ENCODE measurements around the gene HCFC1R1. TPM values are rescaled to one million over a fixed set of nuclear protein-coding genes. Genes with fewer than 3 reads are reported as not detected.

Gene HCFC1R1
- total RNA-seq, 1 donor from 2014 or later: 48.5 TPM

DNA sequence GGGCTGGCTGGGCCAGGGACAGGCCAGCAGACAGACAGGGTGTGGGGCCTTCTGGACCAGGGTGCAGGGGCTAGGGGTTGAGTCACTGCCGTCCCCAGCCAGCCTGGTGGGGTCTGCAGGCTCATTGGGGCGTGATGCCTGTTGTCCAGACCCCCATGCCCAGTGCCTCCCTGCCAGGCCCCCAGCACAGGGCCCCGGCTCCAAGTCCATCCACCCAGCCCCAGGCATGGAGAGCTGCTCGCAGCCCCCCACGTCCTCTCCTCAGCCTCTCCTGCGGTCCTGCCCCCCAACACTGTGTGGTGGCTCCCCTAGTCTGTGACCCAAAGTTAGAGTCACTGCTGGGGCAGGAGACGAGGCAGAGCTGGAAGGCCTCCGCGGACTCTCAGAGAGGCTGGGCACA is 36.5 kb downstream of the HCFC1R1 start:
- Histone ChIP-seq H3K27me3 (ENCODE audit: low read depth) (peaks cover 43% of the 10 kb centered on the region), H3K4me1 (peaks cover 34% of the 10 kb centered on the region), H3K27ac (replicated peaks) (no peak overlapping the region), H3K36me3 (no peaks in the 10 kb centered on the region), H3K4me3 (no peak overlapping the region), H3K9me3 (replicated peaks) (no peaks in the 10 kb centered on the region)
- TF ChIP-seq, protein P1, sequence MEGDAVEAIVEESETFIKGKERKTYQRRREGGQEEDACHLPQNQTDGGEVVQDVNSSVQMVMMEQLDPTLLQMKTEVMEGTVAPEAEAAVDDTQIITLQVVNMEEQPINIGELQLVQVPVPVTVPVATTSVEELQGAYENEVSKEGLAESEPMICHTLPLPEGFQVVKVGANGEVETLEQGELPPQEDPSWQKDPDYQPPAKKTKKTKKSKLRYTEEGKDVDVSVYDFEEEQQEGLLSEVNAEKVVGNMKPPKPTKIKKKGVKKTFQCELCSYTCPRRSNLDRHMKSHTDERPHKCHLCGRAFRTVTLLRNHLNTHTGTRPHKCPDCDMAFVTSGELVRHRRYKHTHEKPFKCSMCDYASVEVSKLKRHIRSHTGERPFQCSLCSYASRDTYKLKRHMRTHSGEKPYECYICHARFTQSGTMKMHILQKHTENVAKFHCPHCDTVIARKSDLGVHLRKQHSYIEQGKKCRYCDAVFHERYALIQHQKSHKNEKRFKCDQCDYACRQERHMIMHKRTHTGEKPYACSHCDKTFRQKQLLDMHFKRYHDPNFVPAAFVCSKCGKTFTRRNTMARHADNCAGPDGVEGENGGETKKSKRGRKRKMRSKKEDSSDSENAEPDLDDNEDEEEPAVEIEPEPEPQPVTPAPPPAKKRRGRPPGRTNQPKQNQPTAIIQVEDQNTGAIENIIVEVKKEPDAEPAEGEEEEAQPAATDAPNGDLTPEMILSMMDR (IDR thresholded peaks at IDR 0.05; ENCODE audit: borderline replicate concordance): no peak
- no peak for DNase-seq
- intact Hi-C loops (cut with micrococcal nuclease): no loop called here

DNA sequence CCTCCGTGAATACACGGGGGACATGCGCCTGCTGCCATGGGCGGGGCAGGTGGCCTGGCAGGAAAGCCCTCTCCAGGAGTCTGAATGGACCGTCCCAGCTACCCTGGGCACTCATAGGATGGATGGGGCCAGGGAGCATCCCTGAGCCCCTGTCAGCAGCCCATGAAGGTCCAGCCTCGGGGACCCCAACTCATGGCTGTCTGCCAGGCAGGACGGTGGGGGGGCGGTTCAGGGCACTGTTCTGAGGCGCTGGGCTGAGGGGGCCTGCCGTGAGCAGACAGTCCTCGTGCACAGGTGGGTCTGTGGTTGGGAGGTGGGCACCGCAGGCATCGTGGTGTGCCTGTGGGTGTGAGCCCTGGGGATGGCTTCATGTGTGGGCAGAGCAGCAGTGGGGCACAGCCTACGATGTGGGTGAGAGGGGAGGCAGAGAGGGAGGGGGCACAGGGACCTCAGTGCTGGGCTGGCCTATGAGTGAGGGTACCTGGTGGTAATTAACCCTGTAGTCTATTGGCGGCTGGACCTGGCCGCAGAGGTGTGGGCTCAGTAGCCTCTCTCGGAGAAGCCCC is 37.0 kb downstream of the HCFC1R1 start:
- H3K4me1 ChIP-seq: peaks cover 34% of the 10 kb centered on the region
- TF ChIP-seq, protein P1 (IDR thresholded peaks at IDR 0.05; ENCODE audit: borderline replicate concordance): no peak
- peaks cover 43% of the 10 kb centered on the region for H3K27me3 ChIP-seq (ENCODE audit: low read depth)
- no peaks in the 10 kb centered on the region for H3K36me3 ChIP-seq
- H3K9me3 ChIP-seq (replicated peaks): no peaks in the 10 kb centered on the region
- intact Hi-C loops (cut with micrococcal nuclease): no loop called here
- no peak for DNase-seq
- peak overlapping the region; percentile 93 for H3K27ac ChIP-seq (replicated peaks)
- no peak overlapping the region for H3K4me3 ChIP-seq

DNA sequence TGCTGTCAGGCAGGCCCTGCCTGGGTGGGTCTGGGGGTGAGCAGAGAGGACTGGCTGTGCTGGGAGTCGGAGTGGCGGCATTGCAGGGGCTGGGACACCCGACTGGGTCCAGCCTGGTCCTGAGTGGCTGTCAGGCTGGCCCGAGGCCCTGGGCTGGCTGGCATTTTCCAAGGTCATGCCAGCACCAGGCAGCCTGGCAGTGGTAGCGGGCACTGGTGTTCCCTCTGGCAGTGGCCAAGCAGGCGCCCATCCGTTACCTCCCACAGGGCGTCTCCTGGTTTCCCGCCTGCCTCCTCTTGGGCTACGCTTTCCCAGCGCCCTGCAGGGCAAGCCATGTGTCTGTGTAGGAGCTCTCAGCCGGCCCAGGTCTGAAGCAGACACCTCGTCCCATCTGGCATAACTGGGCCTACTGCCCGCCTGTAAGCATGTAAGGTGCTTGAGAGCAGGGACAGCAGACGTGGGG is 37.8 kb downstream of the HCFC1R1 start:
- Histone ChIP-seq H3K27me3 (ENCODE audit: low read depth) (peaks cover 43% of the 10 kb centered on the region), H3K27ac (replicated peaks) (peak overlapping the region; percentile 93), H3K4me1 (peaks cover 39% of the 10 kb centered on the region), H3K36me3 (no peaks in the 10 kb centered on the region), H3K4me3 (peak overlapping the region; percentile 37), H3K9me3 (replicated peaks) (no peaks in the 10 kb centered on the region)
- TF ChIP-seq, protein P1 (IDR thresholded peaks at IDR 0.05; ENCODE audit: borderline replicate concordance): no peak
- intact Hi-C loops (cut with micrococcal nuclease): no loop called here
- DNase-seq: peak; percentile 70

DNA sequence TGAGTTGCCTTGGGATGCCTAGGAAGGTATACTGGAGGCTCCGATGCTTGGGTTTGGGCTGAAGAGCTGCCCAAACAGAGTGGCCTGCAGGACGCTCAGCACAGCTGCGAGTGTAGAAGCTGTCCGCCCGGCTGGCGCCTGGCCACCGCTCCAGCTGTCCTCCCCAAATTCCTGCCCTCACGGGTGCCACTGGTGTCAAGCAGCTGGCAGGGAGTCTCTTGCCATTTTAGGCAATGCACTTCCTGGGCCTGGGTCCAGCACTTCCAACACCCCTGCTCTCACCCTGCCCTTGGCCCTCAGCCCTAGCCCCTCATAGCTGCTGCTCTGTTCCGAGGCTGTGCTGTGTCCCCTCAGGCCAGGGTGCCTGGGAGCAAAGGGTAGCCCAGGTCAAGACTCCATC is 38.3 kb downstream of the HCFC1R1 start:
- no peaks in the 10 kb centered on the region for H3K9me3 ChIP-seq (replicated peaks)
- H3K4me1 ChIP-seq: peaks cover 43% of the 10 kb centered on the region
- no peaks in the 10 kb centered on the region for H3K36me3 ChIP-seq
- intact Hi-C loops (cut with micrococcal nuclease): no loop called here
- peak overlapping the region; percentile 37 for H3K4me3 ChIP-seq
- peak; percentile 61 for DNase-seq
- H3K27ac ChIP-seq (replicated peaks): peak overlapping the region; percentile 93
- peaks cover 43% of the 10 kb centered on the region for H3K27me3 ChIP-seq (ENCODE audit: low read depth)
- TF ChIP-seq, protein P1 (IDR thresholded peaks at IDR 0.05; ENCODE audit: borderline replicate concordance): no peak

DNA sequence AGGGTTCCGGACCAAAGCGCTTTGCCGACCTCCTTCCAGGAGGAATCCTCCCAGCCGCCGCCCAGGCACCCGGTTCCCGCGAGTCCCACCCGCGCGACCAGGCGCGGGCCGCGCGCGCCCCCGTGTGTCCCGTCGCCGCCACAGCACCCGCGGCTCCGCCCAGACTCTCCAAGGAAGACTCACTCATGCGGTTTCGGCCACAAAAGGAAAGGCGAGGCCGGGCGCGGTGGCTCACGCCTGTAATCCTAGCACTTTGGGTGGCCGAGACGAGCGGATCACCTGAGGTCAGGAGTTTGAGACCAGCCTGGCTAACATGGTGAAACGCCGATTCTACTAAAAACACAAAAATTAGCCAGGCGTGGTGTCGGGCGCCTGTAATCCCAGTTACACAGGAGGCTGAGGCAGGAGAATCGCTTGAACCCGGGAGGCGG is 40.0 kb downstream of the HCFC1R1 start:
- peak overlapping the region; percentile 51 for H3K4me3 ChIP-seq
- H3K27me3 ChIP-seq (ENCODE audit: low read depth): peaks cover 43% of the 10 kb centered on the region
- intact Hi-C loops (cut with micrococcal nuclease): no loop called here
- TF ChIP-seq, protein P1 (IDR thresholded peaks at IDR 0.05; ENCODE audit: borderline replicate concordance): peak; percentile 97
- no peaks in the 10 kb centered on the region for H3K9me3 ChIP-seq (replicated peaks)
- H3K36me3 ChIP-seq: no peaks in the 10 kb centered on the region
- peak; percentile 81 for DNase-seq
- H3K4me1 ChIP-seq: peaks cover 51% of the 10 kb centered on the region
- no peak overlapping the region for H3K27ac ChIP-seq (replicated peaks)

Measured in left ventricle myocardium inferior (tissue), 1 donor.